Central memory CD4-positive, alpha-beta T cell (primary cell): ENCODE data around the gene PNPLA2.

ENCODE experiments used
- DNase-seq: peaks from one replicate; pipeline ENCODE4 v3.0.0; 2022

The PNPLA2 gene

DNA sequence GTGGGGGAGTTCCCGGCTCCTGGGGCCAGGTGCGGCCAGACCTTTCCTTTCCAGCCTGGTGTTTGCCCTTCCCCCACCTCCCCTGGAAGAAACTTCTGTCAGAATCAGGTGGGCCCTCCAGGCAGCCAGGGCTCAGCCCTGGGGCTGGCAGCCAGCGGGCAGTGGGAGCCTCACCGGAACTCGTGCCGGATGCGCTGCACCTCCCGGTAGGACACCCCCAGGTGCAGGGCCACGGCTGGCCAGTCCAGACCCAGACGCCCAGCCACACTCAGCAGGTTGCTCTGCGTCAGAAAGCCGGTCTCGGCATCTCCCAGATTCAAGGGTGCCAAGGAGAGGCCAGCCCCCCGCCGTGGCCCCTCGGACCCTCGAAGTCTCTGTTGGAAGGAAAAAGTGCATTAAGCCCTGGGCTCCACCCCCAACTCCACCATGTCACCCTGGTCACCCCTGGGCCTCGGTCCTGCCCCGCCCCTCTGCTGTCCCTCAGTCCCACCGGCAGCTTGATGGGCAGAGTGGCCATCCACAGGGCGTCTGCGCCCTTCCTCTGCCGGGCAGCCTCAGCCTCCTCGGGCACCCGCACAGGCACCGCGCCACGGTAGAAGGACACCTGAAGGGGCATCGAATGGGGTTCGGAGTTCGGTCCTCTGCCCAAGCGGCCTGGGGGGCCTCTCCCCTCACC is 18.9 kb upstream of the PNPLA2 start:
- DNase-seq, result no peak

DNA sequence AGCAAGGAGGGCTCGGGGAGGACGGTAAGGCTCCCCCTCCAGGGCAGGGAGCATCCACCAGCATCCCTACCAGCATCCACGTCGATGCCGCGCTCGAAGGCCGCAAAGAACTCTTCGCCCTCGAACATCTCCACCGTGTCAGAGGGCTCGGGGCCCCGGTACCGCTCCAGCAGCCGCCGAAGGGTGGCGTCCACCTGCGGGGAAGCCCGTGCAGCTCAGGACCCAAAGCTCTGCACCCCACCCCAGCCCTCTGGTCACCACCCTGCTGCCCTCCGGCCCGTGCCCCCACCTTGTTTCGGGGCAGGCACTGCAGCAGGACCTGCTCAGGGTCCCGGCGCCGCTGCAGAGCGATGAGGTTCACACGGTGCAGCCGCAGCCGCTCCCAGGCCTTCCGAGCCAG is 18.2 kb upstream of the PNPLA2 start:
- DNase-seq, result no peak

DNA sequence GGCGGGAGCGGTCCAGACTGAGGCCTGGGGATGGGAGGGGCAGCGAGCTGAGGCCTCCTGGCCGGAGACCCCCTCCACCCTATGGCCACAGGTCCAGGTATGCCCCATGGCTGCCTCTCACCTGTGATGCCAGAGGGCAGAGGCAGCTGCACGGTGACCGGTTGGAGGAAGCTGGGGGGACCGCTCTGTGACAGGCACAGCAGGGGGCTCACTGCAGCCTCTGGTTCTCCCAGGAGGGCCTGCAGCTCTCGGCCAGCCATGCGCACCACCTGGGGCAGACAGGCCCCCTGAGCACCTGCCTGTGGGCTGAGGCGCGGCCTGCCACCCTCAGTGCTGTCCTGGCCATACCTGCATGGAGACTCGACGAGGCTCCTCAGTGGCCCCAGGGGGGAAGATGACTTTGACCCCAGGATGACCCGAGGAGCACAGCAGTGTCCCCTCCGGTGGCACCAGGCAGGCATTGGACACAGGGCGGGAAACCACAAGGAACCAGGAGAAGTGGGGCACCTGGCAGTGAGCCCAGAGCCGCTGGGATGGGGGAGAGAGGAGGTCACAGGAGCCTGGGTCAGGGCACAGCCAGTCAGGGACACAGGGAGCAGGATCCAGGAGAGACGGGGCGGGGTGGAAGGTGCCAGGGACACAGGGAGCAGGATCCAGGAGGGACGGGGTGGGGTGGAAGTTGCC is 17.5 kb upstream of the PNPLA2 start:
- no peak for DNase-seq

DNA sequence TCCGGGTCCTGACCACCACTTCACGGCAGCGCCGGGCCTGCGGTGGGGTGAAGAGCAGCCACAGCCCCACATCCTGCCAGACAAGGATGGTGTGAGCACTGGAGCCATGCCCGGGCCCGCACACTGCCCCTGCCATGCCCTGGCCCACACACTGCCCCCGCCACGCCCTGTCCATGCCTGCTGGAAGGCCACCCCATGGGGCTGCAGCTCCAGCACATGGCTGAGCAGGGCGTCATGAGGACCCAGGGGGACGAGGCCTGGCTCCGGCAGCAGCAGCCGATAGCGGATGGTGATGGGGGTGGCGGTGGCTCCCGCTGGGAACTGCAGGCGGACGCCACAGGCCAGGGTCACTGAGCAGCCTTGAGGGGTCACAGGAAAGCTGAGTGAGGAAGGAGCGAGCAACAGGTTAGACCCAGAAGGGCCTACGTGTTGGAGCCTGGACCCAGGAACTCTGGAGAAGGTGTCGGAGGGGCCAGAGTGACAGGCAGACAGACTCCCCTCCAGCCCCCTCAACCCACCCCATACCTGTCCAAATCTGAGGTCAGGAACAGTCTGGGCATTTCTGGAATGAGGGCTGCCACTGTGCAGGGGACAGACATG is 16.6 kb upstream of the PNPLA2 start:
- DNase-seq, result no peak

DNA sequence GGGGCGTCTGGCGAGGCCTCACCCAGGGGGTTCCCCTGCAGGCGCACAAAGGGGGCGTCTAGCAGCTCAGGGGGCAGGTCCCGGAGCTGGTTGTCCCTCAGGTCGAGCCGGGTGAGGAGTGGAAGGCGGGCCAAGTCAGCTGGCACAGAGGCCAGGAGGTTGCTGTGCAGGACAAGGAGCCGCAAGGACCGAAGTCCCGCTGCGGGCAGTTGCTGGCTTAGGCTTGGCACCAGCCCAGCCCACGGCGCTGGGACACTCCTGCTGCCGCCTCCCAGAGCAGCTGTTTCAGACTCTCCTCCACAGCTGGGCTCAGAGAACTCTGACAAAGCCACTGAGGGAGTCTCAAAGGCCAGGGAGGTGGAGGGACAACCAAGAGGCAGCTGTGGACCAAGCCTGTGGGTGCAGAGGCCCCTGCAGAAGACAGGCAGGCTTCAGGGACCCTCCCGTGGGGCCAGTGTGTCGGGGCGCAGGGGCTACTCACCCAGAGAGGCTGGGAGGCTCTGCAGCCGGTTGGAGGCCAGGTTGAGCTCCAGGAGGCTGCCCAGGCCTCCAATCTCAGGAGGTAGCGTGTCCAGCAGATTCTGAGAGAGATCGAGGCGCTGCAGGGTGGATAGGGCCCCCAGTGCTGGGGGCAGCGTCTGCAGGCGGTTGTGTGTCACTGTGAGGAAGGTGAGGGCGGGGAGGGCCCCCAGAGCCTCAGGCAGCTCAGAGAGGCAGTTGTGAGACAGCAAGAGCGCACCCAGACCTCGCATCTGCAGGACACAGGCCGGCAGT is 15.8 kb upstream of the PNPLA2 start:
- DNase-seq, result no peak

DNA sequence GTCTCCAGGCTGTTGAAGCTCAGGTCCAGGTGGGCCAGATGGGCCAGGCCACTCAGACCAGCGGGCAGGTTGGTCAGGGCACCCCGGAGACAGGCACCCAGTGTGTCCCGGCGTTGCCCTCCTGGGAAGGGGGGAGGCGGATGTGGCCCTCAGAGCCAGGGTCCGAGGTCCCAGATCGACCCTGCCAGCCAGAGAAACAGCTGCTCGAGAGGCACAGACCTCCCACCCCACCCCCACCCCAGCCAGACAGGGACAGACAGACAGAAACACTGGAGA is 15.3 kb upstream of the PNPLA2 start:
- DNase-seq, result no peak

DNA sequence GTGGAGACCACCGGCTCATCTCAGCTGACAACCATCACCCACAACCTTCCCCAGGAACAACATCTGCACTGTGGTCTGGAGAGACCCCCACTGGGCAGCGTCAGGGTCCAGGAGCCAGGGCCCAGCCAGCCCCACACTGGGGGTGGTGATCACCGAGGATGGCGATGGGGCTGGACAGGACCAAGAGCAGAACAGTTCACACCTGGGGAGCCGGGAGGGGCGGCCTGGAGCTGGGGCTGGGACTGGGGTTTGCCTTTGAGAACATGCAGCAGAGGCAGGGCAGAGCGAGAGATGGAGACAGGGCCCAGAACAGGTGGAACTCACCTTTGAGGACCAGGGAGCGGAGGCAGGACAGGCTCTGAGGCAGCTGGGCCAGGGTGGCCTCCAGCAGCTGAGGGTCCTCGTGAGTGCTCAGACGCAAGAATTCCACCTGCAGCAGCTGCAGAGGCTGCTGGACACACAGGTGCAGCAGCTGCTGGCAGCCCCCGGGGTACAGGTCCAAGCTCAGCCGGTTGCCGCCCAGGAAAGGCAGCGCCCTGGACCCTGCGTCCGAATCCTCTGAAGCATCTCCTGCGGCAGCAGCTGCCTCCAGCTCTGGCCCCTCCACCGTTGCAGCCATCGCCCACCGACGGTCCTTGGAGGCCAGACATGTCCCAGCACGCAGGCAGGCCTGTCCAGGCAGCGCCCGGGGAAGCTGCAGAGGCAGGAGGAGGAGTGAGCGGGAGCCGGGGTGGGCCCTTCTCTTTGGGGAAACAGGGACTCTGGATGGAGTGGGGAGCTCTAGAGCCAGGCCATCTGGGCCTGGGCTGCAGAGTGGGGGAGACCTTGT is 14.7 kb upstream of the PNPLA2 start:
- DNase-seq, result no peak

DNA sequence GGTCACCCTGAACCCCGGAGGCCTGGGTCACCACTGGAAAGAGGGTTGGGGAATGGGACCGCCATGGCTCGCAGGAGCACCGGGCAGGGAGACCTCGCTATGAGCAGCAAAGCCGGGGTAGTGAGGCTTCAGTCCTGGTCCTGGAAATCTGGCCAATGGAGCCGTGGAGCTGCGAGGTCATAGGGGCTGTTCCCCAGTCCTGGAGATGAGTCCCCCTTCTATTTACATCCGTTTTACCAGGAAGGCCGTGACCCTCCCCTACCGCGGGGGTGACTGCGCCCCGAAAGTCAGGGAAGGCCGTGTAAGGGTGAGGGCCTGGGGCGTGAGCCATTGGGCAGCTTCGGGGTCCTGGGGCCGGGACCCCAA is 14.1 kb upstream of the PNPLA2 start:
- no peak for DNase-seq

DNA sequence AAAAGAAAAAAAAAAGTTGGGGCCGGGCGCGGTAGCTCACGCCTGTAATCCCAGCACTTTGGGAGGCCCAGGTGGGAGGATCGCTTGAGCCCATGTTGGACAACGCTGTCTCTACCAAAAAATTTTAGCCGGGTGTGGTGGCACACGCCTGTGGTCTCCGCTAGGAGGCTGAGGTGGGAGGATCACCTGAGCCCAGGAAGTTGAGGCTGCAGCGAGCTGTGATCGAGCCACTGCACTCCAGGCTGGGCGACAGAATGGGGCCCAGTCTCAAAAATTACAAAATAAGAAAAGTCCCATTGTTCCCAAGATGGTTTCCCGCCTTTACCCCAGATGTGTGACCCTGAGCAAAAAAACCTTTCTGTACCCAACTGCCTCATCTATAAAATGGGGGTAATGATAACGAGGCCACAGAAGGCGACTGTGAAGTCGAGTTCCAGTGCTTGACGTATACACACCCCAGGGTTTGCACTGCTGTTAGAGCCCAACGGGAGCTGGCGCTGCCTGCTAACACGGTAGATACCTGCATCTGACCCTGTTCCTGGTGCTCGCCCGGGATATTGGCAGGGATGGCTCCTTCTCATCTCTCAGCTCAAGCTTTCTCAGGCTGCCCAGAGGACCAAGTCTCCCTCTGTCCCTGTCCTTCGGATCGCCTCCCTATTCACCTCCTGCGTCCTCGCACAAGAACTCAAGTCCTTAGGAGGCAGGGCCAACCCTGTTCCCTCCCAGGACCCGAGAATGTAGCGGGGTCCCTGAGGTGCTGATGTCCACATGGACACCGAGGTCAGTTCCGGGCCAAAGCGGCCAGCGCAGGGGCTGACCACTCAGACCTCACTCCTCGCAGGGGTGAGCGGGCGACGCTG is 10.1 kb upstream of the PNPLA2 start:
- peak; percentile 50 for DNase-seq

DNA sequence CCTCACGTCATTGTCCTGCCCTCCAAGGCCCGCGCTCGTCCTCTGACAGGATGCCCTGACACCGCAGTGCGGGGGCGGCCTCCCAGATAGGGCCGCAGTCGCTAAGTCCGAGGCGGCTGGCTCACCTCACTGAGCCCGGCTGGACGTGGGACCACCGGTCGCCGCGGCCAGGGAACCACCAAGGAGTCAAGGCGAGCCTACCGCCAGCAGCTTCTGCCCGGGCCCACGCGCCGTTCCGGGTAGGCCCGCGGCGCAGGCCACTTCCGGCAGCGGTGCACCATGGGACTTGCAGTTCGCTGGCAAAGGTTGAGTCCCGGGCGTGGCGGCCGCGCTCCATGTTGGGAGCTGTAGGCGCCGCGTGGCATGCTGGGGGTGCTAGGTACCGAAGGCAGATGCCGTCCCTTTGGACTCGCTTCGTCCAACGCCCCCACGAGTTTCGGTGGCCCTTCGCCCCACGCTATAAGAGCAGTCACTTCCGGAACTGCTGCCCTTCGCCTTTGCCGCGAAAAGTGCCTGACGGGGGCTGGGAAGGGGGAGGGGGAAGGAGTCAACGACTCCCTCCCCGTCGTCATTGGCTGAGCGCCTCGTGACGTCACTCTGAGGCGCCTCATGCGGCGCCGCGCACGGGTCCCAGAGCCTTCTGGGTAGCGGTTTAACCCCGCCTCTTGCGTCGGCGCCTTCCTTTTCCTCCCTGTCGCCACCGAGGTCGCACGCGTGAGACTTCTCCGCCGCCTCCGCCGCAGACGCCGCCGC is 9.3 kb upstream of the PNPLA2 start, which contains the start of gene RPLP2:
TSS of gene RPLP2 (plus strand) at position 681 of the 753 bp plus-strand sequence. CDS start 268 bp downstream, outside the sequence.
- peak; percentile 96 for DNase-seq

DNA sequence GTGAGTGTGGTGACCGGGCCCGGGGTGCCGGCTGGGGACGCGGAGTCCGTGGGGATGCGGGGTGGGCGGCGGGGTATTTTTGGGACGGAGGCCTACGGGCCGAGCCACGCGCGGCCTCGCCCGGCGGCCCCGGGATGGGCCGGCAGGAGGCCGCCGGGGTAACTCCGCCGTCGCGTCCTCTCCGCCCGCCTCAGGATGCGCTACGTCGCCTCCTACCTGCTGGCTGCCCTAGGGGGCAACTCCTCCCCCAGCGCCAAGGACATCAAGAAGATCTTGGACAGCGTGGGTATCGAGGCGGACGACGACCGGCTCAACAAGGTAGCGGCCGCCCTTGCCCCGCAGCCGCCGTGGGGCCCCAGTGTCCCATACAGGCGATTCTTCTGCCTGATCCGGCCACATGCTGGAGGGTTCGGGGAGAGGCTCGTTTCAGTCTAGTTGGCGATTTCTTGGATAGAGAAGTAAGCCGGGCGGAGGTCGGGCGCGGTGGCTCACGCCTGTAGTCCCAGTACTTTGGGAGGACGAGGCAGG is 8.6 kb upstream of the PNPLA2 start:
- no peak for DNase-seq

DNA sequence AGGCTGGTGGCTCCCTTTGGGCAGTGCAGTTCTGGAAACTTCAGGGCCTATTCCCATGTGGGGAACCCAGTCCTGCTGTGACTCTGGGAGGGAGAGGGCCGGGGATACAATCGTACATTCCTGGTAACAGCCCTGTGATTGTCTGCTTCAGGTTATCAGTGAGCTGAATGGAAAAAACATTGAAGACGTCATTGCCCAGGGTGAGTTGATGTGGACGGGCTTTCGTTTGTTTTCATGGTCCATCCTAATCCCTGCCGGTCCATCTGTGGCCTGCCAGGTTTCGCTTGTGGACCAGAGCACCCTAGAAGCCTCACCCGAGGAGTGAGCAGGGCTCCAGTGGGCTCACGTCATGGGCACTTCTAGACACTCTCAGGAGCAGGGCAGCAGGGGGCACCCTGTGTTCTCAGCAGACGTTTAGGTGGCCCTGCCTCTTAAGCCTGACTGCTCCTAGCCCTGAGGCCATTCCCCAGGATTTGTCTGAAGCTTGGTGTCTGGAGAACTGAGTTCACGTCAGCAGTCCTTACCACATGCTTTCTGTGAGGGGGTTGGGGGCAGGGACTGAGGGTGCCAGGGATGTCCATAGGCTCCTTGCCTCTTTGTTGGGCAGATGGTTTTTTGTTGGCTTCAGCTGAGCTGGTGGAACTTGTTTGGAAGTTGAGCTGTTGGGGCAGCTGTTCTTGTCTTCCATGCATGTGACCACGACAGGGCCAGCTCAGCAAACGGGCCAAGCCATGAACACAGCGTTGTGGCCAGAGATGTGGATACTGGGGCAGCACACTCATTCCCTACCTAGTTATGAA is 7.1 kb upstream of the PNPLA2 start:
- DNase-seq, result no peak

DNA sequence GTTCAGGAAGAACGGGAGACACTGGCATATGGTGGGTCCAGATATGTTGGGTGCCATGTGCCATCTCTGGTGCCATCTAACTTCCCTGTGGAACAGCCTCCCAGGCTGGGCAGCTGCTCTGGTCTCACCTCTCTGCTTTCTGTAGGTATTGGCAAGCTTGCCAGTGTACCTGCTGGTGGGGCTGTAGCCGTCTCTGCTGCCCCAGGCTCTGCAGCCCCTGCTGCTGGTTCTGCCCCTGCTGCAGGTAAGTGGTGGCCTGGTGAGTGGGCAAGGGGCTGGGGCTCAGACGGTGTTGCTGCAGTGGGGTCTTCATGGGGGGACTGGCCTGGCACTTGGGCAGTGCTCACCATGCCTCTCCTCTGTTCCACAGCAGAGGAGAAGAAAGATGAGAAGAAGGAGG is 6.3 kb upstream of the PNPLA2 start:
- no peak for DNase-seq

DNA sequence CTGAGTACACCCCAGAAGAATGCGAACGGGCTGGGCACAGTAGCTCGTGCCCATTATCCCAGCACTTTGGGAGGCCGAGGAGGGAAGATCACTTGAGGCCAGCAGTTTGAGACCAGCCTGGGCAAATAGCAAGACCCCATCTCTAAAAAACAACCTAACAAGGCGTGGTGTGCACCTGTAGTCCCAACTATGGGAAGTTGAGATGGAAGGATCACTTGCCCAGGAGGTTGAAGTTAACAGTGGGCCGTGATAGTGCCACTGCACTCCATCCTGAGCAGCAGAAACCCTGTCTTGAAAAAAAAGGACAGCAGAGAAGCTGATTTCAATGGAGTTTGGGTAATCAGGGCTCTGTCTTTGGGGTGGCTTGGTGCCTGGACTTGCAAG is 5.7 kb upstream of the PNPLA2 start:
- no peak for DNase-seq

DNA sequence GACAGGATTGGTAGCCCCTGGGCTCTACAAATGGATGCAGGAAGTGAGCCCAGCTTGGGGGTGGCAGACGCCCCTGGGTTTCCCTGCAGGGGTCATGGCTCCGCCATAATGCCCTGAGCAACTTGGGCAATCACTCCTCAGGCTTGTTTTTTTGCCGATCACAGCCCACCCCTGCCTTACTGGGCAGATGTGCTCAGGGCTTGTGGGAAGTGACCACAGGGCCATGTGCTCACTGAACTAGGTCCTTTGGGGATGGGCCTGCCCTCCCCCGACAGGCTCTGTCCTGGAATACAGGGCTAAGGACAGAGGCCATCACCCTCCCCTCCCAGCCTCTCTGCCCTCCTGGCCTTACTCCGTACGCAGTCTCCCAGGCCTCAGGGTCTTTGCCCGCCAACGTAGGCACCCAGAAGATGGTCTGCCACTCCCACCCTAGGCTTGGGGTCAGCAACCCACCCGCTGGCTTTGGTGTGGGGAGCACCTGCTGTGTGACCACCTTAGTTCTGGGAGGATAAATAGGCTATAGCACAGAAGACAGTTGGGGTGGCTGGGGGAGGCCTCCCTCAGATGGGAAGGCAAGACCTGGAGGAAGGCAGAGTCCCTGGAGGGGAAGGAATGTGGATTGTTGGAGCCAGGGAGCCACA is 5.1 kb upstream of the PNPLA2 start:
- no peak for DNase-seq

DNA sequence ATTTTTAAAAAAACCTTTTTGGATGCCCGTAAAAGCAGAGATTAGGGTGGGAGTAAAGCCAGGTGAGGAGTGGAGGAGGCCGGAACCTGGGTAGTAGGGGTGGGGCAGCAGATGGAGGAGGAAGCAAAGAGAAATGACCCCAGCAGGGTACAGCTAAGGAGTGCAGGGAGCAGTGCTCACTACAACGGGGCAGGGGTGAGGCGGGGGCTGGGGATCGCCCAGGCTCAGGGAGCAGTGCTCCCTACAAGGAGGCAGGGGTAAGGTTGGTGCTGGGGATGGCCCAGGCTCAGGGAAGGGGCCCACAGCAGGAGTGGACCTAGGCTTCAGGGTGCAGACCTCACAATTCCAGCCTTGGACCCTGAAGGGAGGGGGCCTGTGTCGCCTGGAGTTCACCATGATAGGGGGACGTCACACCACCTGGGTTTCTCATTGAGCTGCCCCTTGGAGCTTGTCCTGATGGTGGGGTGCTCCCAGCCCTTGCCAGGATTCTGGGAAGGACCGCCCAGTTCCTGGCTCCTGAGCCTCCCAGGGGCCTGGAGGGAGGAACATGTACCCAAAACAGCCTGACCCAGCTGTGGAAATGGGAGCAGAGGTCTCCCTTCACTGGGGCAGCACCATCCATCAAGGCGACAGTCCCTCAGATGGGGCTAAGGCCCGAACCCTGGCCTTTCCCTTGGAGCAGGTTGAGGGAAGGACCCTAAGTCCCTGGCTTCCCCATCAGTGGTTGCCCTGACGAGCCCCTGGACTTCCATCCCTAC is 2.9 kb upstream of the PNPLA2 start:
- DNase-seq, result no peak

DNA sequence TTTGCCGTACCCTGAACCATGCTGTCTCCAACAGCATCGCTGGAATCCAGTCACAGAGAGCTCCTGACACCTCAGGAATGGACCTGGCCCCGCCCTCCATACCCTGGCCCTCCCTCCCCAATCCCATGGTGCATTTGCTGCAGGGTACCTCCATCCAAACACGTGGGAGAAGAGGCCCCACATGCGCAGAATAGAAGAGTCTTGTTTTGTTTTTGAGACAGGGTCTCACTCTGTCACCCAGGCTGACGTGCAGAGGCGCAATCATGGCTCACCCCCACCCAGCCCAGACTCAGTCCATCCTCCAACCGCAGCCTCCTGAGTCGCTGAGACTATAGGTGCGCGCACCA is 2.3 kb upstream of the PNPLA2 start:
- no peak for DNase-seq

DNA sequence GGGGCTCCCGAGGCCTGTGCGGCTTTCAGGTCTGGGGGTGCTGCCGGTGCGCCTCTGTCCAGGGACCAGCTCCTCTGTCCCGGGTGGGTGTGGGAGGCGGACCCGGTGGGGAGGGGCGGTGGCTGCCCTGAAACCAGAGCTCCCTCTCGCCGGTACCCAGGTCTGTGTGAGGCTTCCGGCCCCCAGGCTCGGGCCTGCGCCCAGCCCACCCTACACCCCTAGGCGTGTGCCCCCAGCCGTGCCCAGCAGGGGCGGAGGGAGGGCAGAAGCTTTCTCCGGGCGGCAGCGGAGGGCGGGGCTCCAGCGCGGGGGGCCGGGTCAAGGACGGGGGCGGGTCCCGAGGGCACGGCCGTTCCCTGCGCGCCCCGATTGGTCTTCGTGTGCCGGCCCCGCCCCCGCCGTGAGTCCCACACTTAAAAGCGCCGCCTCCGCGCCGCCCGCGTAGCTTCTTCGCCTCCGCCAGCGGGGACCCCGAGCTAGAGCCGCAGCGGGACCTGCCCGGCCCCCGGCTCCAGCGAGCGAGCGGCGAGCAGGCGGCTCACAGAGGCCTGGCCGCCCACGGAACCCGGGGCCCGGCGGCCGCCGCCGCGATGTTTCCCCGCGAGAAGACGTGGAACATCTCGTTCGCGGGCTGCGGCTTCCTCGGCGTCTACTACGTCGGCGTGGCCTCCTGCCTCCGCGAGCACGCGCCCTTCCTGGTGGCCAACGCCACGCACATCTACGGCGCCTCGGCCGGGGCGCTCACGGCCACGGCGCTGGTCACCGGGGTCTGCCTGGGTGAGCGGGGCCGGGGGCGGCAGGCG is 616 bp downstream of the PNPLA2 start:
- DNase-seq, result peak; percentile 86
